GM18508 (cell line): ENCODE measurements around the gene RPL18A.

Source experiments
- ATAC-seq: cut with Tn5 transposase; IDR thresholded peaks from one replicate; pipeline ENCODE4 v1.9.1; 2021; ENCODE audit warnings: moderate number of reproducible peaks; ENCODE audit not compliant: insufficient read depth, unreplicated experiment

RPL18A gene

DNA sequence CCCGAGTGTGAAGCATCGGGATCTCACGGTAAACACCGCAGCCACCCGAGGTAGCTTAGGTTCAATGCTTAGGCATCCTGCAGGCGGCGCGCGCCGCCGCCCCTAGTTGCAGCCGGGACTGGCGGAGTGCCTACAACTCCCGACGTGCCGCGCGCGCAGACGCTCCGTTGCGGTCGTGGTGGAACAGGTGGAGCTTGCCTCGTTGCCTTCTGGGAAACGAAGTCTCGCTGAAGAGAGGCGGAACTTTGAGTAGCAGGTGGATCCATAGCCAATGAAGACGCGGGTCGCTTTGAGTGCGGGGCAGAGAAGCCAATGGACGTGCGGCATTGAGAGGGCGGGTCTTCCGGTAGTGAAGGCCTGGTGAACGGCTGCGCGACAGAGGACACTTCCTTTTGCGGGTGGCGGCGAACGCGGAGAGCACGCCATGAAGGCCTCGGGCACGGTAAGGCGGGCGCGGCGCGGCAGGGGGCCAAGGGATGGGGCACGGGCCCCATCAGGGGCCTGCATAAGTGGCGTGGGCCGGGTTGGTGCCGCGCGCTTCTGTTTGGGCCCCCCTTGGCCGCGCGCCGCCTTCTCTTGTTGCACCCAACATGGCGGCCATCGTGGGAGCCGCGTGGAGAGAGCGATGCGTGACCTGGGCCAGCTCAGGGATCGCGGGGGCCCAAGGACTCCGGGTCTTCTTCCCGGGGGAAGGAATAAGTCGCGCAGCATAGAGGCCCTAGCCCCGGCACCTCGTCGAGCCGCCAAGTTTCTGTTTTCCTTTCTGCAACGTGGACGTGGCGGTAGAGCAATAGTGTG, at the start of gene RPL18A:
RPL18A (plus strand) TSS at position 378 of the 798 bp plus-strand sequence; CDS start at position 425, 47 bp downstream.
- peak; percentile 71 for ATAC-seq

DNA sequence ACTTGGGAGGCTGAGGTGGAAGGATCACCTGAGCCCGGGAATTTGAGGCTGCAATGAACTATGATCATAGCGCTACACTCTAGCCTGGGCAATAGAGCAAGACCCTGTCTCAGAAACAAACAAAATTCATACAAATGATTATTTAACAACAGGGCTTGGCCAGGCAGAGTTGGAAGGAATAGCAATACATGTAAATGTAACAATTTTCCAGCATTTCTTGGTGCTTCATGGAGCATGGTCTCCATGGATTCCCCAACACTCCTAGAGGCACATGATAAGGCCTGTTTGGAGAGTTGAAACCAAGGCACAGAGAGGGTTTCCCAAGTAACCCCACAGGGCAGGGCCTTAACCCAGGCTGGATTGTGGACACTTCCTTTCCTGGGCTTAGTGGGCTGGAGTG, 48.6 kb upstream of the RPL18A start:
- no peak for ATAC-seq

DNA sequence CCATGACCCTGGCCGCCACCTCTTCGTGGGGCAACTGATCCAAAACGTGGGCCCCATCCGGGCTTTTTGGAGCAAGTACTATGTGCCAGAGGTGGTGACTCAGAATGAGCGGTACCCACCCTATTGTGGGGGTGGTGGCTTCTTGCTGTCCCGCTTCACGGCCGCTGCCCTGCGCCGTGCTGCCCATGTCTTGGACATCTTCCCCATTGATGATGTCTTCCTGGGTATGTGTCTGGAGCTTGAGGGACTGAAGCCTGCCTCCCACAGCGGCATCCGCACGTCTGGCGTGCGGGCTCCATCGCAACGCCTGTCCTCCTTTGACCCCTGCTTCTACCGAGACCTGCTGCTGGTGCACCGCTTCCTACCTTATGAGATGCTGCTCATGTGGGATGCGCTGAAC, 48.0 kb upstream of the RPL18A start:
- ATAC-seq = no peak

DNA sequence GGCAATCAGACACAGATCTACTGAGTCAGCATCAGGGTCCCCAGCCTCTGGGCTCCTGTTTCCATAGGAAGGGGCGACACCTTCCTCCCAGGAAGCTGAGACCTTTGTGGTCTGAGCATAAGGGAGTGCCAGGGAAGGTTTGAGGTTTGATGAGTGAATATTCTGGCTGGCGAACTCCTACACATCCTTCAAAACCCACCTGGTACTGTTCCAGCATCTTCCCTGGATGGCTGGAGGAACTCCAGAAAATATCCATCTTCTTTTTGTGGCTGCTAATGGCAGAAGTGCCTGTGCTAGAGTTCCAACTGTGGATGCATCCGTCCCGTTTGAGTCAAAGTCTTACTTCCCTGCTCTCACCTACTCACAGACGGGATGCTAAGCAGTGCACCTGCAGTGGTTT, 47.6 kb upstream of the RPL18A start:
- ATAC-seq = no peak

DNA sequence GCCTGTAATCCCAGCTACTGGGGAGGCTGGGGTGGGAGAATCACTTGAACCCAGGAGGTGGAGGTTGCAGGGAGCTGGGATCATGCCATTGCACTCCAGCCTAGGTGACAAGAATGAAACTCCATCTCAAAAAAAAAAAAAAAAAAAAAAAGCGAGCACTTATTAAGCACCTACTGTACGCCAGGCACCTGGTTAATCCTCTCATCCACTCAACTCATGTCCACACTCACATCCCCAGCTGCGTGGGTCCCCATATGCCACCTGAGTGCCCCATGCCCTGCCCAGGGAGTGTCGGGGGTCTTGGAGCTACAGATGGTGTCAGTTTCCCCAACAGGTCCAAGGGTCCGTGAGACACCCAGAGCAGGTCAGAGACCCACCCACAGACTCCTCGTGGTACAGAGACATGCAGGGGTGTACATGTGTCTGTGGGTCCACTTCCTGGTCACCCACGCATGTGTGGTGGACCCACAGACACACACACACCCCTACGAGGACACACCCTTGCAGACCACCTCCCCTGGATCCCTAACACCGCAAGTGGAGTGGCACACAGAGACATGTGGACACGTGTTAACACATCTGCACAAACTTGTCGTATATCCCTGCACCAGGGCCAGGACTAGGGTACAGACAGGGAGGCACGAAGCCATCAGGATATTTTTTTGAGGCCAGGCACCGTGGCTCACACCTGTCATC, 41.9 kb upstream of the RPL18A start:
- no peak for ATAC-seq

DNA sequence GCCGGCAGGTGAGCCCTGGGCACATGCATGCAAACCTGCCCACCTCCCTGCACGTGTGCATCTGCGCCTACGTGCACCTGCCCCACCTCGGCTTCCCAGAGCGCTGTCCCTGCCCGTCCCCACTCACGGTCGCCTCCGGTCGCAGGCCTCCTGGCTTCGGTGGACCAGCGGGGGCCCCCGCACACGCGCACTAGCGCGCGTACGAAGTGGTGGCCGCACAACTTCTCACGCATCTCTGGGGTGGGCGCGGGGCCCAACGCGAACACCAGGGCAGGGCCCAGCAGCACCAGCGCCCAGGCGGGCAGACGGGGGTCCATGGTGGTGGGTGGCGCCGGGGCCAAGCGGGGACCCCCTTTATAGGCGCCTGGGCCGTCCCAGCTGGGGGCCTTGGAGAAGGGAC, 38.5 kb upstream of the RPL18A start, which contains the start of gene INSL3:
INSL3 (minus strand) TSS at position 330 of the 400 bp plus-strand sequence; CDS start at position 317, 13 bp downstream.
- ATAC-seq = no peak

DNA sequence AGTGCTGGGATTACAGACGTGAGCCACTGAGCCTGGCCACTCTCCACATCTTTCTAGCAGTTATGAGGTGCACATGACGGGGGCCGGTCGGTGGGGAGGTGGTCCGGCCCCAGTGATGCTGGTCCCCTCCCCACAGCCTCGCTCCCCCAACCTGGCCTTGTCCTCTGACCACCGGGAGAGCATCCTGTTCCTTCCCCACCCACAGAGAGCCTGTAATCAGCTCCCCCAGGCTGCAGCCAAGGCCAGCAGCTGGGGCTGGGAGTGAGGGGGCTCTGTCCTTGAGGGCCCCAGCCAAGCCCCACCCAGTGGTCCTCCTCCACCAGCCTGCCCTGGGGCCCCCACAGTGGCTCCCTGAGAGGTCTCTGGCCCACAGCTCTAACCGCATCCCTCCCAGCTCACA, 35.4 kb upstream of the RPL18A start:
- no peak for ATAC-seq

DNA sequence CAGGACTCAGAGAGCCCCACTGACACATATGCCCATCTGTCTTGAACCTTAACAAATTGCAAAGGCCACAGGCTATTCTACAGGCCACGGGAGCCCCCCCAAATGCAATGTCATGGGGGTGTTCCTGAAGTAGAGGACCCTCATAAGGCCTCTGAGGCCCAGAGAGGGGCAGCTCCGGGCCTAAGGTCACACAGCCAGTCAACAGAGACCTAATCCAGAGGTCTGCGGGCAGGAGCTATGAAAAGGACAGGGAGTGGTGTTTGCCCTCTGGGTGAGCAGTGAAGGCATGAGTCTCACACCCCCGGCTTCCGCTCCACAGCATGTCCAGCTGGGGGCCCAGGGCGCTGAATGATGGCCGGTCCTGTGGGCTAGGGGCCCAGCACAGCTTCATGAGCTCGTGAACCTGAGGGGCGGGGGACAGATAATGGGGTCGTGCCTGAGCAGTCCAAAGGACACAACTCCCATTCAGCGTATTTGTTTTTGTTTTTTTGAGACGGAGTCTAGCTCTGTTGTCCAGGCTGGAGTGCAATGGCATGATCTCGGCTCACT, 33.1 kb upstream of the RPL18A start:
- ATAC-seq = no peak

DNA sequence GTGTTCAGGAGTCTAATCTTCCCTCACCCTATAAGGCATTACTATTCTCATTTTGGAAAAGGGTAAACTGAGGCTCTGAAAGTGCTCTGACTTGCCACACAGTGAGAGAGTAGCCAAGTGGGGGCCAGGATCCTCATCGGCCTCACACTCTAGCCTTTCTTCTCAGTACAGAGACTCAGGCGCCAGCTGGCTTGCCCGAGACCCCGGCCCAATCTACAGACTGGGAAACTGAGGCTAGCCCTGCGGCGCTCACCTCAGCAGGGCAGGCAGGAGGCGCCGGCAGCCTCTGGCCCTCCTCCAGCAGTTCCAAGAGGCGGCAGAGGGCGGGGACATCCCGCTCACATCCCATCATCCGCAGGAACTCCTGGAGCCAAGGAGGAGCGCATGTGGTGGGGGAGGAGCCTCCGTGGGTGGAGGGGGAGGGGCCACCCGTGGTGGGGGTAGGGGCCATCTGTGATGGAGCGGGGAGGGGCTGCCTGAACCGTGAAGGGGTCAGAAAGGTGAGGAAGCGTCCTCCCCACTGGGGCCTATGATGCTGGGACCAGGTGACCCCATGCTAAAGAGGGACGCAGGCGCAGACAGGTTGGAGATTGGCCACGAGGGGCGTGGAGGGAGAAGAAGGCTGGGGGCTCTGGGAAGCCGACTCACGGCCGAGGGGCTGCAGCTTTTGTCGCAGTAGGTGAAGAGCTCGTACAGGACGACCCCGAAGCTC, 29.7 kb upstream of the RPL18A start:
- no peak for ATAC-seq

DNA sequence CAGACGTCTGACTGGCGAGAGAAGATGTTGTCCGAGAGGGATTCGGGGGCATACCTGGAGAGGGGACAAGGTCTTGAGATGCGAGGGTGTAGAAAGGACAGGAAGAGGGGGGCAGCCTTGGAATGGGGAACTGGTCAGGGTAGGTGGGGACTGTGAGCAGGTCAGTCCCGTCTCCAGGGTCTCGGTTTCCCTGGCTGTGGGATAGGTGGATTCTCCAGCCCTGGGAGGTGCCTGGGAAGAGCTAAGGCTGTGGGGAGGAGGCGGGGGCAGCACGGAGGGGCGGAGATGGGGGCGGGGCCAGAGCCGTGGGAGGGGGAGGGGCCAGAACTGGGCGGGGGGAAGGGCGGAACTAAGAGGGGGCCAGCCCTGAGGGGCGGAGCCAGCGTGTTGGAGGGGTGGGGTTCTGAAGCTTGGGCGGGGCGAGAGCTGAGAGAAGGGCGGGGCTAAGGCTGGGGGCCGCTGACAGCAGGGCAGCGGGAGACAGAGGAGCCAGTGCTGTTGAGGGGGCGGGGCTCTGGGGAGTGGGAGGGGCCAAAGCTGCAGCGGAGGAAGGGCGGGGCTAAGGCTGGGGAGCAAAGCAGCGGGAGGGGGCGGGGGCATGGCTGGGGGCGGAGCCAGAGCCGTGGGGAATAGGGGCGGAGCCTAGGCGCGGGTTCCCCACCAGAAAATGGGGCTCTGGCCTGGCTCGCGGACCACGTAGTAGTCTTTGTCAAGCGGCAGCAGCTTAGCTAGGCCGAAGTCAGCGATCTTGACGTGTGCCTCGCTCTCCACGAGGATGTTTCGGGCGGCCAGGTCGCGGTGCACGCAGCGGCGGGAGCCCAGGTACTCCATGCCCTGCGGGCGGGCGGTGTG, 28.9 kb upstream of the RPL18A start:
- no peak for ATAC-seq

DNA sequence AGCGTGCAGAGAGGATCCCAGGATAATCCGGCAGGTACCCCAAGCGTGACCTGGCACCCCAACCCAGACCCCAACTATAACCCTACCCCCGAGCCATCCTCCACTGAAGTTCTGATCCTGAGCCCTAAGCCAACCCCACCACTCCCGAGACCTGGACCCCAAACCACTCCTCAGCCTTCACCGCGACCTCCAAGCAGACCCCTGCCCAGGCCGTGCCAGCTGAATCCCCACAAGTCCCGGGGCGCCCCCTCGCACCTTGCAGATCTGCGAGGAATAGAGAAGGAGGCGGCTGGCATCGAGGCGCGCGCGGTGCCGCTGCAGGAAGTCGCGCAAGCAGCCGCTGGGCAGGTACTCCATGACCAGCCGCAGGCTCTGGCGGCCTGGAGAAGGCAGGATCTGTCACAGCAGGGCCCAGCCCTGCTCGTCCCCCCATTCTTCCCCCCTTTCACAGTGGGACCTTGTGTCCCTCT, 28.3 kb upstream of the RPL18A start:
- ATAC-seq = no peak

DNA sequence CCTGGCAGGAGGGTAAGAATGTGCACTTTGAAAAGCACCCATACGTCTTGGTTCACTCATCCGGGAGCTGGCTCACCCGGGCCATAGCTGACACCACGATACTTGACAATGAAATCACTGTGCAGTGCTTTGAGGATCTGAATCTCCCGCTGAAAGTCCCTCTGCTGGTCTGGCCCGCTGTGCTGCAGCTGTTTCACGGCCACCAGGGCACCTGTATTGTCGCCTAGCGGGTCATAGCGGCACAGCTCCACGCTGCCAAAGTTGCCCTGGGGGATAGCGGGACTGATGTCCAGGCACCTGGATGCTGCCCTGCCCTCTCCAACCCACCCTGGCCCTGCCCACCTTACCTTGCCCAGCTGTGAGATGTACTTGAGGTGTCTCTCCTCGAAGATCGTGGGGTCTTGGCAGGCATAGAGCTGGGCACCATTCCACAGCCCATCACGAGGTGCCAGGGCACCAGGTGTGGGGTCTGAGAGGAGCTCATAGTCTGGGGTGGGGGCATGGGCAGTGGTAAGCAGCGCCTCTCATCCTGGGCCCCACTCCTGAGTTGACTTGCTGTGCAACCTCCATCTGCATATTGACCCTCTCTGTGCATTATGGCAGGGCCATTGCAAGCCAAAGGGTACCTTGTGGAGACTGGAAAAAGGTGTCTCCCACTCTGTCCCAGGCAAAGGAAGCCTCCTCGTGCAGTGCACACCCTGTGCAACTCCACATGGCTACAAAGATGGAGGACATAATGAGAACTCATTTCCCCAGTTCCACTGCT, 27.1 kb upstream of the RPL18A start:
- ATAC-seq = no peak

DNA sequence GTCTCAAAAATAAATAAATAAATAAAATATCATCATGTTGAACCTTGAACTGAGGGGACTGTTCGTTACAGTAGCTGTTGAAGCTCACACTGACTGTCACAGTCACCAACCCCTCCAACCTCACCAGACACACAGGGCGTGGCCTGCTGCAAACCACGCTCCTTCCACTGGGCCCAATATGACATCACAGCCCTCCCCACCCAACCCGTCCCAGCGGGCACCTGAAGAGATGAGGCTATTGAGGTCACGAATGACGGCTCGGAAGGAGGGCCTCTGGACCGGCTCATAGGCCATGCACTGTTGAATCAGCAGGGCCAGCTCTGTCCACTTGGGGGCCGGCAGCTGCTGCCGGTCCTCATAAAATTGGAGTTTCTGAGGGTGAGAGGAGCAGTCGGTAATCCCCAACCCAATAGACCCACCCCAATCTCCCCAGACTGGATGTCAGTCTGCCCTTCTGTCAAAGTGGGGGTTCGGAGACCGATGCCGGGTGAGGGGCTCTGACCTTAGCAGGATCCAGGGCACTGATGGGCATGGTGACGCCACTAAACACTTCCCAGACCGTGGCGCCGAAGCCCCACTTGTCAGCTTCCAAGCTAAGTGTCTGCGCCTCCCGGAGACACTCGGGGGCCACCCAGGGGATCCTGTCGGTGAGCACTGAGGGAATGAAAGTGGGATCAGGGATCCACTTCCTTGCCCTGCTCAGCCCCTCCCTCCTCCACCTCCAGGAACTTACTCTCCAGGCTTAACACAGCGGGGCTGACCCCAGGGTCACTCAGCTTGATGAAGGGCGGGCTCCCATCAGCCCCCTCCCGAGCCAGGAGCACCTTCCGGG, 25.1 kb upstream of the RPL18A start:
- ATAC-seq = no peak

DNA sequence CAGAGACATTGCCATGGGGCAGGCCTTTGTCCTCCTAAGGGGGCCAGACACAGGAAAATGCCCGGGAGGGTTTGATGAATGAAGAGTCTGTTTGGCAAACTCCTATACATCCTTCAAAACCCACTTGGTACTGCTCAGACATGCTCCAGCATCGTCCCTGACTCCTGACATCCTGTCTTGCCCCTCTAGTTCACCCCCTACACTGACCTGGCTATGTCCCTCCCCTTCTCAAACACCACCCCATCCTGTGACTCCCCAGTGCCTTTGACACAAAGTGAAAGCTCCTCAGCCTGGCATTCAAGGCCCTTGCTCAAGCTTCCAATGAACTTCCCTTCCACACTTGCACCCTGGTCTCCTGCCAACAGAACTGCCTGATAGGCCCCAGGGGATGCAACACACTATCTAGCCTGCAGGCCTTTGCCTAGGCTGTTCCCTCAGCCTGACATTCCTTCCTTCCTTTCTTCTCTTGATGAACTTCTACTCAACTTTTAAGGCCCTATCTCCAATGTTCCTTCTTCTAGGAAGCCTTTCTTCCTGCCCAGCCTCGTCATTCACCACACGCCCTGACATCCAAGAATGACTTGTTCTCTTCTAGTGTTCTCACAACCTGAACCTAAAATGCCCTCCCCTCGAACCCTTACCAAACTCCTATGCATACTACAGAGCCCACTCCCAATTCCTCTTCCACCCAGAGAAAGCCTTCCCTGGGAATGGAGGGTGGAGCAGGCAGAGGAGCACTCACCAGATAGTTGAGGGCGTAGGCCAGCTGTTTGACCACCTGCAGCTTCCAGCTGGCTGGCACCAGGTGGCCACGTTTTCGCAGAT, 24.3 kb upstream of the RPL18A start:
- ATAC-seq = no peak

DNA sequence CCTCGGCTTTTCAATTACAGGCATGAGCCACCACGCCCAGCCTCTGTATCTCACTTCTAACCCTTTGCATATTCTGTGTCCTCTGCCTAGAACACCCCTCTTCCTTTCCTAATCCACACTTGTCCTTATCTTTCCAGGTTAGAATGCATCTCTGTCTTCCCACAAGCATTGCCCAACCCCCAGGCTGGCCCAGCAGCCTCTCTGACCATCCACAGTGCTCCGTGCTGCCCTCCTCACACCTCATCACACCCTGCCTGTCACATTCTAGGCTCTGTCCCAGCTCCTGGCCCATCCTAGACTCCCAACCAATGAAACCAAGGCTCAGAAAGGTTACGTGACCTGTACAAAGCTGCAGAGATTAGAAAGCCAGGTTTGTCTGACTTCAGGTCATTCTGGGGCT, 23.2 kb upstream of the RPL18A start:
- no peak for ATAC-seq

DNA sequence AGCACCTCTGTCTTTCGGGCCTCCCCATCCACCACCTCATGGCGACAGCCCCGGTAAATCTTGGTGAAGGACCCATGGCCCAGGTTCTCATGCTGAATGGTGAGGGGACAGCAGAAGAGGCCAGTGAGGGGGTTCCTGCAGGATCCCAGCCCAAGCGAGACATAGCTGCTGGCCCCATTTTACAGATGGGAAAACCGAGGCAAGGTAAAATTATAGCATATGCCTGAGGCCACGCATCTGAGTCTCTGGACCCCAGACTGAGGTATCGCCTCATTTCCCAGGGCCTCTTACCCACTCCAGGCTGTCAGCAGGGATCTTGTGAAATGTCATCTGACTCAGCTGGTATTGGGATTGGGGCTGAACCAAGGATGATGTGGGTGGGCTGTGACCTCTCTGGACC, 21.7 kb upstream of the RPL18A start:
- no peak for ATAC-seq

DNA sequence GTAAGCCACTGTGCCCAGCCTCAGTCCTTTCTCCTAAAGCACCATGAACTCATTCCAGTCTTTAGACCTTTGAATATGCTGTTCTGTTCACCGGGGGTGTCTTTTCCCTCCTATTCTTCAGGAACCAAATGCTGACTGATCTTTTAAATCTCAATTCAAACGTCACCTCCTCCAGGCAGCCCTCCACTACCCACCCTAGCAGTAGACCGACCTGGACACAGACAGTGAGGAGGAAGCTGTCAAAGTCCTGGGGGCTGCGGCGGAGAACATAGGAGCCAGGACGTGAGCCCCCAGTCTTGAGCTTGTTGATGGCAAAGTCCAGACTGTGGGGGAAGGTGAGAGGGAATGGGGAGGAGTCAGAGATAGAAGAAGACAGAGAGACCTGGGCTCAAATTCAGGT, 19.7 kb upstream of the RPL18A start:
- ATAC-seq = no peak
